ENCODE data around the gene ST3GAL2. TPM values are rescaled to one million over a fixed set of nuclear protein-coding genes. Genes with fewer than 3 reads are reported as not detected.

ST3GAL2 gene
- total and polyA plus RNA-seq, 10 of the 15 experiments (the other 5 are each of a cell fraction or from before 2014, with no cell fraction given): 0.95 to 61.7 (median 25.9) TPM

GRCh38 chr16:70476272-70477020 is 37.5 kb upstream of the ST3GAL2 start (continued):
- TF ChIP-seq MLLT1 (IDR thresholded peaks at IDR 0.05) (peak; percentile 68; the same call in 1 of the 2 replicates), RFX5 (IDR thresholded peaks at IDR 0.05; ENCODE audit: low read depth, low read length) (no peak), USF2 (IDR thresholded peaks at IDR 0.05; ENCODE audit: borderline replicate concordance, low read depth, low read length) (no peak), ETV6 (conservative IDR thresholded peaks at IDR 0.05 in 1 of 2, IDR thresholded peaks at IDR 0.05 in 1 of 2; ENCODE audit: borderline replicate concordance in 1 of 2, low read depth in 1 of 2) (peak in 1 of 2 experiments; percentile 75; a peak in 1 of 4 replicates), BCL3 (IDR thresholded peaks at IDR 0.05; ENCODE audit: borderline replicate concordance, insufficient read depth, low read depth, low read length, poor library complexity, severe bottlenecking) (peak; percentile 31), BCLAF1 (IDR thresholded peaks at IDR 0.05) (no peak), KLF5 (IDR thresholded peaks at IDR 0.05; ENCODE audit: partially characterized antibody) (no peak), SP1 (IDR thresholded peaks at IDR 0.05; ENCODE audit: low read depth, low read length) (peak; percentile 37)
- TF ChIP-seq, protein P1, sequence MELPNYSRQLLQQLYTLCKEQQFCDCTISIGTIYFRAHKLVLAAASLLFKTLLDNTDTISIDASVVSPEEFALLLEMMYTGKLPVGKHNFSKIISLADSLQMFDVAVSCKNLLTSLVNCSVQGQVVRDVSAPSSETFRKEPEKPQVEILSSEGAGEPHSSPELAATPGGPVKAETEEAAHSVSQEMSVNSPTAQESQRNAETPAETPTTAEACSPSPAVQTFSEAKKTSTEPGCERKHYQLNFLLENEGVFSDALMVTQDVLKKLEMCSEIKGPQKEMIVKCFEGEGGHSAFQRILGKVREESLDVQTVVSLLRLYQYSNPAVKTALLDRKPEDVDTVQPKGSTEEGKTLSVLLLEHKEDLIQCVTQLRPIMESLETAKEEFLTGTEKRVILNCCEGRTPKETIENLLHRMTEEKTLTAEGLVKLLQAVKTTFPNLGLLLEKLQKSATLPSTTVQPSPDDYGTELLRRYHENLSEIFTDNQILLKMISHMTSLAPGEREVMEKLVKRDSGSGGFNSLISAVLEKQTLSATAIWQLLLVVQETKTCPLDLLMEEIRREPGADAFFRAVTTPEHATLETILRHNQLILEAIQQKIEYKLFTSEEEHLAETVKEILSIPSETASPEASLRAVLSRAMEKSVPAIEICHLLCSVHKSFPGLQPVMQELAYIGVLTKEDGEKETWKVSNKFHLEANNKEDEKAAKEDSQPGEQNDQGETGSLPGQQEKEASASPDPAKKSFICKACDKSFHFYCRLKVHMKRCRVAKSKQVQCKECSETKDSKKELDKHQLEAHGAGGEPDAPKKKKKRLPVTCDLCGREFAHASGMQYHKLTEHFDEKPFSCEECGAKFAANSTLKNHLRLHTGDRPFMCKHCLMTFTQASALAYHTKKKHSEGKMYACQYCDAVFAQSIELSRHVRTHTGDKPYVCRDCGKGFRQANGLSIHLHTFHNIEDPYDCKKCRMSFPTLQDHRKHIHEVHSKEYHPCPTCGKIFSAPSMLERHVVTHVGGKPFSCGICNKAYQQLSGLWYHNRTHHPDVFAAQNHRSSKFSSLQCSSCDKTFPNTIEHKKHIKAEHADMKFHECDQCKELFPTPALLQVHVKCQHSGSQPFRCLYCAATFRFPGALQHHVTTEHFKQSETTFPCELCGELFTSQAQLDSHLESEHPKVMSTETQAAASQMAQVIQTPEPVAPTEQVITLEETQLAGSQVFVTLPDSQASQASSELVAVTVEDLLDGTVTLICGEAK (IDR thresholded peaks at IDR 0.05; ENCODE audit: borderline replicate concordance): peak; percentile 25; the same call in 1 of the 2 replicates
- TF ChIP-seq, protein P2, sequence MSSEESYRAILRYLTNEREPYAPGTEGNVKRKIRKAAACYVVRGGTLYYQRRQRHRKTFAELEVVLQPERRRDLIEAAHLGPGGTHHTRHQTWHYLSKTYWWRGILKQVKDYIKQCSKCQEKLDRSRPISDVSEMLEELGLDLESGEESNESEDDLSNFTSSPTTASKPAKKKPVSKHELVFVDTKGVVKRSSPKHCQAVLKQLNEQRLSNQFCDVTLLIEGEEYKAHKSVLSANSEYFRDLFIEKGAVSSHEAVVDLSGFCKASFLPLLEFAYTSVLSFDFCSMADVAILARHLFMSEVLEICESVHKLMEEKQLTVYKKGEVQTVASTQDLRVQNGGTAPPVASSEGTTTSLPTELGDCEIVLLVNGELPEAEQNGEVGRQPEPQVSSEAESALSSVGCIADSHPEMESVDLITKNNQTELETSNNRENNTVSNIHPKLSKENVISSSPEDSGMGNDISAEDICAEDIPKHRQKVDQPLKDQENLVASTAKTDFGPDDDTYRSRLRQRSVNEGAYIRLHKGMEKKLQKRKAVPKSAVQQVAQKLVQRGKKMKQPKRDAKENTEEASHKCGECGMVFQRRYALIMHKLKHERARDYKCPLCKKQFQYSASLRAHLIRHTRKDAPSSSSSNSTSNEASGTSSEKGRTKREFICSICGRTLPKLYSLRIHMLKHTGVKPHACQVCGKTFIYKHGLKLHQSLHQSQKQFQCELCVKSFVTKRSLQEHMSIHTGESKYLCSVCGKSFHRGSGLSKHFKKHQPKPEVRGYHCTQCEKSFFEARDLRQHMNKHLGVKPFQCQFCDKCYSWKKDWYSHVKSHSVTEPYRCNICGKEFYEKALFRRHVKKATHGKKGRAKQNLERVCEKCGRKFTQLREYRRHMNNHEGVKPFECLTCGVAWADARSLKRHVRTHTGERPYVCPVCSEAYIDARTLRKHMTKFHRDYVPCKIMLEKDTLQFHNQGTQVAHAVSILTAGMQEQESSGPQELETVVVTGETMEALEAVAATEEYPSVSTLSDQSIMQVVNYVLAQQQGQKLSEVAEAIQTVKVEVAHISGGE (CRISPR knock-in tag; IDR thresholded peaks at IDR 0.05): no peak

All from GM12878 (cell line).